T-cell (primary cell): ENCODE measurements around the gene SPDYE16. TPM values are rescaled to one million over a fixed set of nuclear protein-coding genes. Genes with fewer than 3 reads are reported as not detected.
A peak's percentile ranks its signal among the peaks of the same experiment; 100 is the strongest.
"Not testable (repeated sequence)": the region's sequence is repeated elsewhere in the genome, so short reads cannot be mapped to it uniquely, and the experiment has no call there.

Source experiments
- ATAC-seq, 4 experiments: fragments of 200-7000 bp in 3 of 4; fragments of 150-1000 bp in 1 of 4; cut with Tn5 transposase; replicated peaks in 1 of 4; 1 replicate in 3 of 4; 2 replicates in 1 of 4; pipeline ENCODE4 v1.10.0; 2021; ENCODE audit warnings: moderate library complexity in 3 of 4, mild to moderate bottlenecking in 2 of 4, moderate number of reproducible peaks in 1 of 4
- CTCF ChIA-PET, 2 donors: fragments of 300-600 bp; sonication (Branson Sonifier 250); formaldehyde crosslinking; loops; one replicate each; lab custom pipeline; 2022; ENCODE audit warnings: antibody characterized with exemption in 2 of 2; lab: Charles Lee
- POLR2A ChIA-PET, 2 donors: fragments of 300-600 bp; sonication (Branson Sonifier 250); formaldehyde crosslinking; loops; one replicate each; lab custom pipeline; 2022; ENCODE audit warnings: antibody characterized with exemption in 2 of 2; lab: Charles Lee
- DNase-seq, 35 experiments: peaks; one replicate each; pipeline versions ENCODE4 v3.0.0 to v3.0.0-alpha.2; 2013 to 2023
- H3K27ac ChIP-seq: one replicate; pipeline ENCODE4 v1.5.1; 2013; ENCODE audit warnings: low read length
- H3K27me3 ChIP-seq, 2 experiments: replicated peaks in 1 of 2; 1 replicate in 1 of 2; 2 replicates in 1 of 2; pipeline versions ENCODE4 v1.6.1 to v1.7.0; 2013; ENCODE audit warnings: low read length in 1 of 2, mixed read lengths in 1 of 2; ENCODE audit not compliant: control insufficient read depth in 2 of 2, insufficient read depth in 2 of 2; ENCODE audit errors: extremely low read depth in 1 of 2
- H3K36me3 ChIP-seq, 2 donors: 1 replicate in 1 of 2; 2 replicates in 1 of 2; pipeline versions ENCODE4 v1.6.1 to v1.7.0; 2013; ENCODE audit warnings: low read length in 1 of 2; ENCODE audit not compliant: control insufficient read depth in 2 of 2, insufficient read depth in 1 of 2; ENCODE audit errors: extremely low read depth in 1 of 2
- H3K4me1 ChIP-seq, 2 experiments: 1 replicate in 1 of 2; 2 replicates in 1 of 2; pipeline versions ENCODE4 v1.6.1 to v1.7.0; 2013; ENCODE audit warnings: low read length in 2 of 2, mixed read lengths in 1 of 2; ENCODE audit not compliant: insufficient read depth in 2 of 2, control insufficient read depth in 1 of 2; ENCODE audit errors: extremely low read depth in 1 of 2
- H3K4me3 ChIP-seq, 2 donors: 1 replicate in 1 of 2; 2 replicates in 1 of 2; pipeline versions ENCODE4 v1.5.1 to v1.7.0; 2013; ENCODE audit warnings: mild to moderate bottlenecking in 2 of 2, low read length in 1 of 2, moderate library complexity in 1 of 2; ENCODE audit not compliant: control insufficient read depth in 1 of 2; ENCODE audit errors: extremely low read depth in 1 of 2
- H3K9me3 ChIP-seq: 2 replicates; pipeline ENCODE4 v1.7.0; 2013
- H3K27ac Mint-ChIP-seq, 2 donors: one replicate each; pipeline ENCODE4 v1.8.0; 2020 to 2021; ENCODE audit warnings: mild to moderate bottlenecking in 2 of 2, mixed read lengths in 2 of 2
- H3K27me3 Mint-ChIP-seq, 2 donors: one replicate each; pipeline ENCODE4 v1.8.0; 2021 to 2022; ENCODE audit warnings: mixed read lengths in 2 of 2
- H3K36me3 Mint-ChIP-seq: one replicate; pipeline ENCODE4 v1.8.0; 2021; ENCODE audit warnings: mixed read lengths
- H3K4me1 Mint-ChIP-seq, 3 donors: one replicate each; pipeline ENCODE4 v1.8.0; 2020 to 2022; ENCODE audit warnings: mixed read lengths in 3 of 3, mild to moderate bottlenecking in 1 of 3
- H3K4me3 Mint-ChIP-seq, 3 donors: one replicate each; pipeline ENCODE4 v1.8.0; 2020 to 2022; ENCODE audit warnings: mild to moderate bottlenecking in 3 of 3, mixed read lengths in 3 of 3, moderate library complexity in 3 of 3
- H3K9me3 Mint-ChIP-seq, 3 donors: one replicate each; pipeline ENCODE4 v1.8.0; 2020 to 2022; ENCODE audit warnings: mixed read lengths in 3 of 3
- WGBS: methylation state at CpG from one replicate; pipeline ENCODE4 v1.1.5; 2013; ENCODE audit warnings: missing lambda C conversion rate; ENCODE audit not compliant: insufficient coverage; 5-methylcytosine and 5-hydroxymethylcytosine counted together
- total RNA-seq, 35 experiments: library from RNA in 6 of 35; stranded (reverse) in 6 of 35; fragments of 120-200 nt in 1 of 35; gene quantifications; one replicate each; pipeline versions ENCODE4 v1.2.1 to v1.2.4 and lab custom pipeline; 2013 to 2026

Gene SPDYE16
- total RNA-seq, 5 donors from 2014 or later (not counting 1 experiment from before 2014, with no cell fraction given), result 0.33 to 0.96 (median 0.73) TPM

DNA sequence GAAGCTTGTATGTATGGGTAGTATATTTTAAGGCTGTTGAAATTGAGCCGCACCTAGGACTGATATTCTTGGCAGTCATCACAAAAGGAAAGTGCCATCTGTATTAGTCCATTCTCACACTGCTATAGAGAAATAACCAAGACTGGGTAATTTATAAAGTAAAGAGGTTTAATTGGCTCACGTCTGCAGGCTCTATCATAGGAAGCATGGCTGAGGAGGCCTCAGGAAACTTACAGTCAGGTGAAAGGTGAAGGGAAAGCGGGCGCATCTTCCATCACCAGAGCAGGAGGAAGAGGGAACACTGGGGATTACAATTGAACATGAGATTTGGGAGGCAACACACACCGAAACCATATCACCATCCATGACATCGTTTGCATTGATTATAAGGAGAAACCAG is 8.9 kb upstream of the SPDYE16 start:
- DNase-seq, H3K9me3 ChIP-seq, H3K4me3 Mint-ChIP-seq, H3K27me3 Mint-ChIP-seq, POLR2A ChIA-PET, CTCF ChIA-PET, H3K27me3 ChIP-seq, H3K27ac ChIP-seq, H3K36me3 ChIP-seq, H3K9me3 Mint-ChIP-seq, H3K27ac Mint-ChIP-seq, ATAC-seq, H3K4me3 ChIP-seq: not testable (repeated sequence)
- H3K4me1 ChIP-seq, result peaks cover 0 to 11% of the 10 kb centered on the region in 2 experiments
- no CpG with 5 or more reads among the region's 6 CpGs for WGBS
- Mint-ChIP-seq H3K4me1 (peaks cover 34 to 50% (median 38%) of the 10 kb centered on the region in 3 donors), H3K36me3 (peaks cover 21% of the 10 kb centered on the region)

DNA sequence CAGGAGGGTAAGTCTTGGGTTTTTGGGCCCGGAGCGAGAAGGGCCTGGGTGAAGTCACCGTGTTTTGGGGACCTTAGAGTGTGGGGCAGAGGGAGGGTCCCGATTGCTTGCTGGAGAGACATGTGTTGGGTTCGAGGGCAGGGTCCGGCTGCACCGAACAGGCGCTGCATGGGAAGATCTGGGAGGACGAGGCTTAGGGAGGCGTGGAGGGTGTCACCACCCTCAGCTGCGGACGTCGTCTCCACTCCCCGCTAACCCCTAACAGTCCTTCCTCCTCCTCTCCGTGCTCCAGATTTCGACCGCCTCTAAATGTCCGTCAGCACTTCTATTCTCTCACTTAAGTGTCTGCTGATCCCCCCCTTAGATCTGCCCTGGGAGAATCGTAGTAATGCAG is 6.8 kb upstream of the SPDYE16 start:
- ATAC-seq, CTCF ChIA-PET, H3K9me3 ChIP-seq, H3K36me3 ChIP-seq, POLR2A ChIA-PET, H3K27me3 ChIP-seq, H3K27me3 Mint-ChIP-seq, H3K9me3 Mint-ChIP-seq: not testable (repeated sequence)
- peak in 2 of 35 experiments; percentile 1 to 6 for DNase-seq
- H3K4me3 Mint-ChIP-seq, result peak overlapping the region; percentile 86 to 94 (median 93)
- H3K27ac Mint-ChIP-seq, result peak overlapping the region; percentile 63 to 69
- WGBS, result 0% methylated on average over 3 of the region's 19 CpGs
- H3K4me3 ChIP-seq, result peak overlapping the region; percentile 70 to 72
- H3K4me1 Mint-ChIP-seq, result peaks cover 24 to 39% (median 27%) of the 10 kb centered on the region in 3 donors
- H3K27ac ChIP-seq, result peak overlapping the region; percentile 47
- peaks cover 12% of the 10 kb centered on the region for H3K36me3 Mint-ChIP-seq
- peaks cover 0 to 11% of the 10 kb centered on the region in 2 experiments for H3K4me1 ChIP-seq

DNA sequence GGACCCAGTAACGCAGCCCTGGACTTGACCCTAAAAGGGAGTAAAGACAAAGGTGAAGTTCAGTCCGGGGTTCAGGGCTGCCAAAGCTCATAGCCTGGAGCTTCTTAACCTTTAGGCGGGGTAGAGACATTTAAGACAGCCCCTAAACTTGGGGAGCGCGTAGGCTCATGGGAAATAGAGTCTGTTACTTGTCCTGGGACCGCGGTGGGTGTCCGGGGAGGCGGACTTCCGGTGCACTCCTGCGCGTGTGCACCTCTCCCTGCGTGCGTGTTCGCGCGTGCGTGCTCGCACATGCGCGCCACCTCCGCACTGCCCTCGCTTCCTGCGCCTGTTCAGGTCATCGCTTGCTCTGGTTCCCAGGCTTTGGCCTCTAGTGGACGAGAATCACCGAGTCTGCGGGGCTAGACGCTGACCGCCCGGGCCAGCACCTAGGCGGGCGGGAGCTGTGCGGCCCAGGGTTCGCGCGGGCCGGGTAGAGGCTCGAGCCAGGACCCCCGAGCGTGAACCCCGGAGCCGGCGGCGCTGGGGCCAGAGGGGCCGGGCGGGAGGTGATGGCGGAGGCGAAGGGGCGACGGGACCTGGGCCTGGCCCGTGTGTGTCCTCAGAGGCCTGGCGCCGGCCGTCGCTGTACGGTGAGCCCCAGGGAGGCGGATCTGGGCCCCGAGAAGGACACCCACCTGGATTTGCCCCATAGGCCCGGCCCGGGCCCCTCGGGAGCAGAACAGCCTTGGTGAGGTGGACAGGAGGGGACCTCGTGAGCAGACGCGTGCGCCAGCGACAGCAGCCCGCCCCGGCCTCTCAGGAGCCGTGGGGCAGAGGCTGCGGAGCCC is 6.1 kb upstream of the SPDYE16 start:
- under 1% methylated on average over 68 of the region's 71 CpGs for WGBS
- Mint-ChIP-seq H3K4me3 (peak overlapping the region; percentile 86 to 94 (median 93)), H3K4me1 (peaks cover 22 to 36% (median 23%) of the 10 kb centered on the region in 3 donors), H3K27ac (peak overlapping the region; percentile 88 to 93)
- POLR2A ChIA-PET, H3K9me3 ChIP-seq, H3K36me3 ChIP-seq, CTCF ChIA-PET, H3K27me3 ChIP-seq, H3K9me3 Mint-ChIP-seq, H3K27me3 Mint-ChIP-seq, H3K36me3 Mint-ChIP-seq: not testable (repeated sequence)
- Histone ChIP-seq H3K4me1 (peaks cover 0 to 11% of the 10 kb centered on the region in 2 experiments), H3K27ac (peak overlapping the region; percentile 47), H3K4me3 (peak overlapping the region; percentile 70 to 72)
- DNase-seq, result peak; percentile 63 to 87 (median 76)
- peak; percentile 97 to 99 (median 98) for ATAC-seq

DNA sequence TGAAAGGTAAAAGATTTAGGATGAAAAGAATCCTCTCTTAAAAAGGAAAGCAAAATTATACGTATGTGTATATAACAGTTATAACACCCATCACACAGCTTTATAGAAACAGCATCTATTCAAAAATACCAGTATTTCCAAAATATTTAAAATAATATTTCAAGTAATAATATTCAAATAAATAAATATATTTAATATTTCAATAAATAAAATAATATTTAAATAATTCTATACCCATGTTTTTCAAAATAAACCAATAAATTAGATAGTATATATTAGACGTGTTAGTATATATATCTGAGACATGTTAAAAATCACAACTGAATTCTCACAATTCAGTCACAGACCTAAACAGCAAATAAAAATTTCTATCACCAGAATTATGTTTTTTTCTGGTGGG is 11.5 kb downstream of the SPDYE16 start:
- POLR2A ChIA-PET, CTCF ChIA-PET, H3K27me3 ChIP-seq, H3K9me3 Mint-ChIP-seq, H3K4me1 ChIP-seq, H3K4me1 Mint-ChIP-seq, H3K27me3 Mint-ChIP-seq, H3K27ac ChIP-seq, ATAC-seq, H3K4me3 ChIP-seq, H3K9me3 ChIP-seq, H3K27ac Mint-ChIP-seq, H3K4me3 Mint-ChIP-seq, H3K36me3 Mint-ChIP-seq, H3K36me3 ChIP-seq, DNase-seq: not testable (repeated sequence)
- WGBS, result no CpG with 5 or more reads among the region's 2 CpGs

DNA sequence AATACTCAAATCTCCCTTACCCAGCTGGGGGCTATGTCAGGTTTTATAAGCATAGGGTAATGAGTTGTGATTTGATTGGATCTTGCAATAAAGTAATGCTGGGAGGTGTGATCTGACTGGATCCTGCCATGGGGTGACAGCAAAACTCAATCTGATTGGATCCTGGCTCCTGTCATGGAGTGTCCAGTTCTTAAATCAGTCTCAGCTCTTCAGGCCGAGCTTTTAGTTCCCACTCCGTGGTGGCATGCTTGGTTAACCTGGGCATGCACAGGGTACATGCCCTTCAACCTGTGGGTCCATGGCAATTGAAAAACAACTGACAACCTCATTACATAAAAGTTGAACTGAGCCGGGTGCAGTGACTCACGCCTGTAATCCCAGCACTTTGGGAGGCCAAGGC is 16.9 kb downstream of the SPDYE16 start:
- H3K27me3 Mint-ChIP-seq, H3K4me3 Mint-ChIP-seq, H3K4me1 Mint-ChIP-seq, POLR2A ChIA-PET, DNase-seq, H3K27me3 ChIP-seq, H3K4me3 ChIP-seq, H3K27ac ChIP-seq, H3K9me3 ChIP-seq, ATAC-seq, CTCF ChIA-PET, H3K4me1 ChIP-seq, H3K36me3 Mint-ChIP-seq, H3K9me3 Mint-ChIP-seq, H3K36me3 ChIP-seq, H3K27ac Mint-ChIP-seq: not testable (repeated sequence)
- WGBS, result no CpG with 5 or more reads among the region's 4 CpGs

DNA sequence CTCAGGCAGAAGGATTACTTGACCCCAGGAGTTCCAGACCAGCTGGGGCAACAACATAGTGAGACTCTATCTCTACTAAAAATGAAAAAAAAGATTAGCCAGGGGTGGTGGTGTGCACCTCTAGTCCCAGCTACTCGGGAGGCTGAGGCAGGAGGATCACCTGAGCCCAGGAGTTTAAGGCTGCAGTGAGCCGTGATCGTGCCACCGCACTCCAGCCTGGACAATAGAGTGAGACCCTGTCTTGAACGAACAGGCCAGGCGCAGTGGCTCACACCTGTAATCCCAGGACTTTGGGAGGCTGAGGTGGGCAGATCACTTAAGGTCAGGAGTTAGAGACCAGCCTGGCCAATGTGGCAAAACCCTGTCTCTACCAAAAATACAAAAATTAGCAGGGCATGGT is 26.2 kb downstream of the SPDYE16 start:
- H3K36me3 ChIP-seq, H3K4me3 Mint-ChIP-seq, H3K27me3 ChIP-seq, POLR2A ChIA-PET, H3K9me3 Mint-ChIP-seq, H3K27ac Mint-ChIP-seq, H3K27ac ChIP-seq, H3K4me1 ChIP-seq, H3K9me3 ChIP-seq, H3K36me3 Mint-ChIP-seq, CTCF ChIA-PET, DNase-seq, H3K4me3 ChIP-seq, H3K4me1 Mint-ChIP-seq, H3K27me3 Mint-ChIP-seq, ATAC-seq: not testable (repeated sequence)
- 80% methylated on average over 2 of the region's 6 CpGs for WGBS
